GM18951 (cell line): Measurements from ENCODE around the gene CARD14.

Experiments used
- POLR2A ChIP-seq: IDR thresholded peaks from 4 replicates; pipeline ENCODE4 v1.6.1; 2011; ENCODE audit warnings: mild to moderate bottlenecking; ENCODE audit not compliant: insufficient read length, insufficient read depth; ENCODE audit errors: extremely low read depth
- in situ Hi-C: fragments of 300-500 bp; cut with MboI; formaldehyde crosslinking; loops from one replicate; pipeline ENCODE4 v1.12.0; 2022; ENCODE audit warnings: low sequenced_read_pairs, mixed read lengths, inconsistent platforms; ENCODE audit not compliant: unreplicated experiment

CARD14 gene

DNA sequence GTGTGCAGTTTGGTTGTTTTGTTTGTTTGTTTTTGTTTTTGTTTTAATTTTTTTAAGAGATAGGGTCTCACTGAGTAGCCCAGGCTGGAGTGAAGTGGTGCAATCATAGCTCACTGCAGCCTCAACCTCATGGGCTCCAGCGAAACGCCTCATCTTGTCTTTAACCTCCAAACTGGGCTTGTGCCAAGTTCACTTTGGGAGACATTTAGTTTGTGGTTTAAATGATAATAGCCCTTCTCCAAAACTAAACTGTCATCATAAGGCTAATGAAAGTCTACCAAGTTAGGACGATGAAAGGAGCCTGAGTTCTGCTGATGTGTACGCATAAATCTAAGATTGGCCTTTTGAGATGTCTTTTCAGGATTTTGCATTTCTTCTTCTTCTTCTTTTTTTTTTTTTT is 6.5 kb upstream of the CARD14 start:
- in situ Hi-C loops, result no loop called here
- TF ChIP-seq POLR2A, result no peak

DNA sequence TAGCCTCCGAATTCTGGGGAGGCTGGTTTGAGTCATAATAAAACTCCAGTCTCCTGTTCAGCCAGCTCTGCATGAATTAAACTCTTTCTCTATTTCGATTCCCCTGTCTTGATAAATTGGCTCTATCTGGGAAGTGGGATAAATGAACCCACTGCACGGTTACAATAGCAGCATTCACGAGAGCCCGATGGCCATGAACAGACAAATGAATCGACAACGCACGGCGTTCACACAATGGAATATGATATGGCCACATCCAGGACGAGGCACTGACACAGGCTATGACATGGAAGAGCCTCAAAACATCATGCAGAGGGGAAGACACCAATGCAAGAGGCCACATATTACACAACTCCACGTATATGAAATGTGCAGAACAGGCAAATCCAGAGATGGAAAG is 5.6 kb upstream of the CARD14 start:
- in situ Hi-C loops, result no loop called here
- TF ChIP-seq POLR2A, result no peak

- TF ChIP-seq POLR2A, result no peak
- in situ Hi-C loops, result no loop called here
Observed at GRCh38 chr17:80166446-80166845, 3.4 kb upstream of the CARD14 start.

GRCh38 chr17:80168371-80168770 is 1.5 kb upstream of the CARD14 start:
- no peak for TF ChIP-seq POLR2A
- in situ Hi-C loops, result no loop called here

- in situ Hi-C loops, result no loop called here
- TF ChIP-seq POLR2A, result no peak
Observed at GRCh38 chr17:80169107-80169506, 723 bp upstream of the CARD14 start.

GRCh38 chr17:80171681-80172080 is 1.9 kb downstream of the CARD14 start:
- TF ChIP-seq POLR2A, result no peak
- in situ Hi-C loops, result no loop called here

DNA sequence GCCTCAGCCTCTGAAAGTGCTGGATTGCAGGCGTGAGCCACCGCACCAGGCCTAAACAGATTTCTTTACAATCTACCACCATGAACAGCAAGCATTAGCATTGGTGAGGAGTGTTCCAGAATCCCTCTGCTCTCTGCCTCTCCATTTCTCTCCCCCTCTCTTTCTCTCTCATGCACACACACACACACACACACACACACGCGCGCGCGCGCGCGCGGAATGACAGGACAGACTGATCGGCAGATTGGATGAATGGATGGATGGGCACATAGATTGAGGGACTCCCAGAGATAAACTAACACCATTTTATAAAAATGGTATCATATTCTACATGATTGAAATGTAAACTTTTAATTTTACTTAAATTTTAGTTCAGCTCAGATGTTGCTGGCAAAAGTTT is 3.3 kb downstream of the CARD14 start:
- in situ Hi-C loops, result no loop called here
- TF ChIP-seq POLR2A, result no peak

DNA sequence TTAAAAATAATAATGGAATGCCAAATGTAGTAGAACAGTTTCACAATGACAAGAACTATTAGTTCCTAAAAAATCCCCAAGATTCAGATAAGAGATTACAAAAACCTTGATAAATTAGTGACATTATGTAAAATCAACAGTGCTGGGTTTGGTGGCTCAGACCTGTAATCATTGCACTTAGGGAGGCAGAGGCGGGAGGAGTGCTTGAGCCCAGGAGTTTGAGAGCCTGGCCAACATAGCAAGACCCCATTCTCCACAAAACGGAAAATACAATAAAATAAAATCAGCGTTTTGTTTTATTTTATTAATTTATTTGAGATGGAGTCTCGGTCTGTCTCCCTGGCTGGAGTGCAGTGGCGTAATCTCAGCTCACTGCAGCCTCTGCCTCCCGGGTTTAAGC is 4.1 kb downstream of the CARD14 start:
- TF ChIP-seq POLR2A, result no peak
- in situ Hi-C loops, result no loop called here

GRCh38 chr17:80176757-80177156 is 6.9 kb downstream of the CARD14 start:
- no peak for TF ChIP-seq POLR2A
- in situ Hi-C loops, result no loop called here

DNA sequence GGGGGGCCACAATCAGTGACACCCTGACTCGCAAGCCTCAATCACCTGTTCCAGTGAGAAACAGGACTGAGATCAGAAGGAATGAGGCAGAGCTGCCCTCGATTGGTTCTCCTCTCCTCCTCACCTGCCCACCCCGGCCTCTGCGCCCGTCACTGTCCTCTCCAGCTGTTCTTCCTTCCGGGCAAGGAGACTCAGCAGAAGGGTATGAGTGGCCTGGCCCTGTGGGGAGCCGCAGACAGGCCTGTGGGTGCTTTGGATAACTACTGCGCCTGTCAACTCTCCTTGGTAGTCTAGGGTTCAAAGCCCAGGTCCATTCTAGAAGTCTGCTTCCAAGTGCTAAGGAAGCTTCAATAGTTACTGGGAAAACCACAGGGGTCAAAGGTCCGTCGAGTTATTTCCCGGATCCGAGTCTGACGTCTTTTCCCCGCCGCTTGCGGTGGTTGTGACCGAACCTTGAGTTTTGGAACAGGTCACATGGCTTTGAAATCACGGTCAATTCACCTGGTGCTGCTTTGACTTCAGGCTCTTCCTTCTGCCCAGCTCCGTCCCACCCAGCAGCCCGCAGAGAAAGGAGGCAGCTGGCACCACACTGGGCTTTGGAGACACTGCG is 8.3 kb downstream of the CARD14 start:
- TF ChIP-seq POLR2A, result no peak
- in situ Hi-C loops, result no loop called here

DNA sequence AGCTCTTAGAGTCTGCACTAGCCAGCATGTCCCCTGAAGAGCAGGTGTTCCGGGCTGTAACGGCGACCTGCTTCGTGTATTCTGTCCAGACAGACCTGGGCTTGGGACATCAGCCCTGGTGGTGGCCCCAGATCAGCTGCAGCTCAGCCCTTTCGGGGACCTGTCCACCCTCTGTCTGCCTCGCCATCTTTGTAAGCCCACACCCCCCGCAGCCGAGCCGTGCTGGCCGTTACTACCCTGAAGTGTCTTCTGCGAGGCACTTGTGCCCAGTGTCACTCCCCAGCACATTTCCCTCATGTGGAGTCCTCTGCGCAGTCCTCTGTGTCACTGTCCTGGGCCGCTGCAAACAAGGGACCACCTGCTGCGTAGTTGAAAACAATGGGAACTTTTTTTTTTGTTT is 10.4 kb downstream of the CARD14 start:
- in situ Hi-C loops, result no loop called here

DNA sequence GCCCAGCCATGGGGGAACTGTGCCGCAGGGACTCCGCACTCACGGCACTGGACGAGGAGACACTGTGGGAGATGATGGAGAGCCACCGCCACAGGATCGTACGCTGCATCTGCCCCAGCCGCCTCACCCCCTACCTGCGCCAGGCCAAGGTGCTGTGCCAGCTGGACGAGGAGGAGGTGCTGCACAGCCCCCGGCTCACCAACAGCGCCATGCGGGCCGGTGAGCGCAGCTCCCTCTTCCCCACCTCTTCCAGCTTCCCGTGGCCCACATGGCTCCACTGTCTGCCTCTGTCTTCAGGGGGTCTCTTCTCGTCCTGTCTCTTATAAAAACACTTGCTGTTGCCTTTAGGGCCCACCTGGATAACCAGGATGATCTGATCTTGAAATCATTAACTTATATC is 11.6 kb downstream of the CARD14 start:
- in situ Hi-C loops, result no loop called here
- no peak for TF ChIP-seq POLR2A

More for the DNA sequence above, 10.4 kb downstream of the CARD14 start:
- no peak for TF ChIP-seq POLR2A

DNA sequence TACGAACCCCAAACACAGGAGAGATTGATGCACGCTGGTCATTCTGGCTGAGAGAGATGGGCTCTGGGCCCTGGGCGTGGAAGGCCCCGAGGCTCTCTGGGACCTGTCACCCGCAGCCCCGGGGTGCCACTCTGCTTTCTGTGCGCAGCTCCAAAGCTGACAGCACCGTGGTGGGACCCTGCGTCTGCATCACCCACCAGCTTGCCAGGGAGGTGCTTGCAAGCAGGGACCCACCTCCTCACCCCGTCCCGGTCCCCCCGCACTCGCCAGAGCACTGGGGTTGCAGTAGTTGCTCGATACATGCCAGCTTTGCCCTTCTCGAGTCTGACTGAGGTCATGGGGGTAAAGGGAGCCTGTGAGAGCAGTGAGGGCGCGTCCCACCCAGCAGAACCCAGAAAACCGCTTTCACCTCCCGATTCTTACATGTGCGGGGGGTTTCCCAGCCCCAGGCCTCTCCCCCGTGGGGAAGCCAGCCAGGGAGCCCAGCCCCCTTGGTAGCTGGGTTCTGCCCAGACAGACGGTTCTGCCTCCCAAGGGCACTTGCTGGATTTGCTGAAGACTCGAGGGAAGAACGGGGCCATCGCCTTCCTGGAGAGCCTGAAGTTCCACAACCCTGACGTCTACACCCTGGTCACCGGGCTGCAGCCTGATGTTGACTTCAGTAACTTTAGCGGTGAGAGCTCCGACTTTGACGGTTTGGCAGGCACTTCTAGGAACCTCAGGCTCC is 12.5 kb downstream of the CARD14 start:
- no peak for TF ChIP-seq POLR2A
- in situ Hi-C loops, result no loop called here

- no peak for TF ChIP-seq POLR2A
- in situ Hi-C loops, result no loop called here
Observed at GRCh38 chr17:80182845-80183223, 13.0 kb downstream of the CARD14 start.
